22Rv1 (cell line): ENCODE data around the gene C16orf86.
A peak's percentile ranks its signal among the peaks of the same experiment; 100 is the strongest.

Experiments used
- H3K27ac ChIP-seq: fragments of 450-650 bp; 2 replicates; pipeline ENCODE4 v1.5.1; 2017
- ZFX ChIP-seq: fragments of 450-650 bp; IDR thresholded peaks from 2 replicates; pipeline ENCODE4 v1.6.1; 2017; ENCODE audit warnings: antibody characterized with exemption, borderline replicate concordance
- TF ChIP-seq, protein P1 (sequence below): fragments of 450-650 bp; IDR thresholded peaks from 2 replicates; pipeline ENCODE4 v1.5.1; 2017; ENCODE audit warnings: mild to moderate bottlenecking

The C16orf86 gene, protein sequence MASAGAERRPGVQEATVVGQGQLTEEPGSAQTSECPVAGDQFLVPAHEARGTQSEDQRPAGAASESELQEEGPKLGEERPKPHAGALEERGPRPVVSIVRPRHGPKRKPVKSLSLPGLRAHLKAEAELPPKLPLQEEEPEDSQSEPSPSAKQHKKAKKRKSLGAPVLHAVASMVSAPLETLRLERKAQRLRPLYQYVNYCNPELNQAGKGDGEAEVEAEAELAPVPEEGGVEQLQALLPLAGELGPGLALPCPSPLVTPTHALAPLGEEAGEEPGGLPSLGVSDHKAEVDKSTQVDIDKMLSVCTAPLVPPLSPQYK

DNA sequence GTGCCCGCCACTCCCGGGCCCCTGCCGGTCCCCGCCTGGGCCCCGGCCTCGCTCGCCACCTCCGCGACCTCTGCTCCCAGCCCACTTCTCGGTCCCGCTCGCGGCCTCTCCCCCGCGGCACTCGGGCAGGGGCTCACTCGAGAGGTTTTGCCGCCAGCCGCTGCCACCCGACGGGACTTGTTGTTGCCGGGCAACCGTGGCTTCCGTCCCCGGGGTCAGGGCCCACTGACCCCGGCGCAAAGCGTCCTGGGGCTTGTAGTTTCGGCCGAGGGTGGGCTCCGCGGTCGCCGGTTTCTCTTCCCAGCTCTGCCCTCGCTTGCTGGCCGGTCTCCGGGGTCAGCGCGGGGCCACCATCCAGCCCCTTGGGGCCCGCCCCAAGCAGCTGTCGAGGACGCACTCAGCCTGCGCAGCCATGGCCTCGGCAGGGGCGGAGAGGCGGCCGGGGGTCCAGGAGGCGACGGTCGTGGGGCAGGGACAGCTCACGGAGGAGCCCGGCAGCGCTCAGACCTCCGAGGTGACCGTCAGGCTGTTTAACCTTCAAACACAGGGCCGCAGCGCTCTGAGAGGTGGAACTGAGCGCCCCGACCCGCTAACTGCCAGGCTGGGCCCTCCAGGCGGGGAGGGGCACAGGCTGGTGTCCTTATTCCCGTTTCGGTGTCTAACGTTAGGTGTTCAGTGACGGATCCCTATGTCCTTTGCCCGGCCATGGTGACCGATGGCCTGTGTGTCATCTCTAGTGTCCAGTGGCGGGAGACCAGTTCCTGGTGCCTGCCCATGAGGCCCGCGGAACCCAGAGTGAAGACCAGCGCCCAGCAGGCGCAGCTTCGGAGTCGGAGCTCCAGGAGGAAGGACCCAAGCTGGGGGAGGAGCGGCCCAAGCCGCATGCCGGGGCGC, at the start of gene C16orf86, which contains the start of gene ENKD1:
Gene C16orf86 (plus strand): TSS at position 256 of the 894 bp plus-strand sequence. CDS start 157 bp downstream, at position 413.
Gene ENKD1 (minus strand): TSS at position 192 of the 894 bp plus-strand sequence. CDS start 308 bp downstream, outside the sequence.
- H3K27ac ChIP-seq: peak within 1 kb of the TSS; percentile 80
- TF ChIP-seq, protein P1, sequence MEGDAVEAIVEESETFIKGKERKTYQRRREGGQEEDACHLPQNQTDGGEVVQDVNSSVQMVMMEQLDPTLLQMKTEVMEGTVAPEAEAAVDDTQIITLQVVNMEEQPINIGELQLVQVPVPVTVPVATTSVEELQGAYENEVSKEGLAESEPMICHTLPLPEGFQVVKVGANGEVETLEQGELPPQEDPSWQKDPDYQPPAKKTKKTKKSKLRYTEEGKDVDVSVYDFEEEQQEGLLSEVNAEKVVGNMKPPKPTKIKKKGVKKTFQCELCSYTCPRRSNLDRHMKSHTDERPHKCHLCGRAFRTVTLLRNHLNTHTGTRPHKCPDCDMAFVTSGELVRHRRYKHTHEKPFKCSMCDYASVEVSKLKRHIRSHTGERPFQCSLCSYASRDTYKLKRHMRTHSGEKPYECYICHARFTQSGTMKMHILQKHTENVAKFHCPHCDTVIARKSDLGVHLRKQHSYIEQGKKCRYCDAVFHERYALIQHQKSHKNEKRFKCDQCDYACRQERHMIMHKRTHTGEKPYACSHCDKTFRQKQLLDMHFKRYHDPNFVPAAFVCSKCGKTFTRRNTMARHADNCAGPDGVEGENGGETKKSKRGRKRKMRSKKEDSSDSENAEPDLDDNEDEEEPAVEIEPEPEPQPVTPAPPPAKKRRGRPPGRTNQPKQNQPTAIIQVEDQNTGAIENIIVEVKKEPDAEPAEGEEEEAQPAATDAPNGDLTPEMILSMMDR: no peak
- no peak for TF ChIP-seq ZFX

DNA sequence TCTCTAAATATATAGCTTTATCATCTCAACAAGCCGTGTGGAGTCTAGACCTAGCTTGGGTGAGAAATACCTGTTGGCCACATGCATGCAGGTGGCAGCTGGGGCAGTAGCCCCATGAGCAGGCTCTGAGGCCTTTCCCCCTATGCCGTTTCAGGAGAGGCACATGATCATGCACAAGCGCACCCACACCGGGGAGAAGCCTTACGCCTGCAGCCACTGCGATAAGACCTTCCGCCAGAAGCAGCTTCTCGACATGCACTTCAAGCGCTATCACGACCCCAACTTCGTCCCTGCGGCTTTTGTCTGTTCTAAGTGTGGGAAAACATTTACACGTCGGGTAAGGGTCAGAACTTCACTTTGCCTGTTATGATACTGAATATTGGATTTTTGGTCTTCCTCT, 38.4 kb upstream of the C16orf86 start:
- TF ChIP-seq, protein P1: no peak
- no peak for TF ChIP-seq ZFX
- no peak overlapping the region for H3K27ac ChIP-seq

DNA sequence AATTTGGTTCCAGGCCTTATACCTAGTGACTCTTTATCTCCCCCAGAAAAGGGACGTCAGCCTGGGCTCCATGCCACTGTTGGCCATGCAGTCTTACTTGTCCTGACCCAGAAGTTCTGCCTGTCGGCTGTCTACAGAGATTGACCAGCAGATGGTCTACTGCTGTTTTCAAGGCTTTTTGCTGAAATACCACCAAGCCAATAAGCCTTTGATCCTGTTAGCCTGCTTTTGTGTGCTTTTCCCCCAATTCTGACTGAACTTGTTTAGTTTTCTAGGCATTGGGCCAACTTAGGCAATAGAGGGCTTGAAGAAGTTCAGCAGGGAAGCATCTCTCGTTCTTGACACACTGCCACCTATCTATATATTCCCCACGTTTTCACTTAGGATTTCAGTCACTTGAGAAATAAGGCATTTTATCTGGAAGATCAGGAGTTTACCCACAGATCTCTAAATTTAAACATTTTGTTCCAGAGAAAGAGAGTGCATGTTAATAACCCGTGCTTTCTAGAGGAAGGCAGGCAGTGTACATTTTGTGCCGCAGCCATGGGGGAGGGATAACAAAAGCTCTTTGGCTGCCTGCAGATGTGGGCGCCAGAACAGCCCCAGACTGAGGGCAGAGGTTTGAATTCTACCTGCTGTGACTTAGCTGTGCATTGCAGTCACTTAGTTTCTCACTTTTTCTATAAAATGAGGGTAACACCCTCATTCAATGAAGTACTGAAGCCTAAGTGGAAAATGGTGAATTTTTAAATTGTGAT, 34.0 kb upstream of the C16orf86 start:
- H3K27ac ChIP-seq: no peak overlapping the region
- no peak for TF ChIP-seq ZFX
- TF ChIP-seq, protein P1: no peak

DNA sequence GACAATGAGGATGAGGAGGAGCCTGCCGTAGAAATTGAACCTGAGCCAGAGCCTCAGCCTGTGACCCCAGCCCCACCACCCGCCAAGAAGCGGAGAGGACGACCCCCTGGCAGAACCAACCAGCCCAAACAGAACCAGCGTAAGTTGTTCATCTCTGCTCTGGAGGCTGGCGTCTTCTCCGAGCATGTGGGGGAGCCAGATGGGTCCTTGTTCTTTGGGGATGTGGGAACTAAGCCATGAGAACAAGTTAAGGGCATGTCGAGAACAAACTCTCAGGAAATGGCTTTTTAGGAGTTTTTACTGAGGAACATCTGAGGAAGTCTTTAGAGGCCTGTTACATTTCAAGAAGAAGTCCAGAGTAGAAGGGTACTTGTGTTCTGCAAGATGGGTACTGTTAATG, 29.9 kb upstream of the C16orf86 start:
- H3K27ac ChIP-seq: no peak overlapping the region
- TF ChIP-seq, protein P1: no peak
- no peak for TF ChIP-seq ZFX

DNA sequence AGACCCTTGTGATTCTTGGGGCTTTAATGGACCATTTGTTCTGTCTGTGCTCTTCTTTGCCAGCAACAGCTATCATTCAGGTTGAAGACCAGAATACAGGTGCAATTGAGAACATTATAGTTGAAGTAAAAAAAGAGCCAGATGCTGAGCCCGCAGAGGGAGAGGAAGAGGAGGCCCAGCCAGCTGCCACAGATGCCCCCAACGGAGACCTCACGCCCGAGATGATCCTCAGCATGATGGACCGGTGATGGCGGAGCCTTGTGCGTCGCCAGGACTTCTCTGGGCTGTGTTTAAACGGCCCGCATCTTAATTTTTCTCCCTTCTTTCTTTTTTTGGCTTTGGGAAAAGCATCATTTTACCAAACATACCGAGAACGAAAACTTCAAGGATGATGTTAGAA, 29.0 kb upstream of the C16orf86 start:
- TF ChIP-seq, protein P1: no peak
- no peak for TF ChIP-seq ZFX
- H3K27ac ChIP-seq: no peak overlapping the region

DNA sequence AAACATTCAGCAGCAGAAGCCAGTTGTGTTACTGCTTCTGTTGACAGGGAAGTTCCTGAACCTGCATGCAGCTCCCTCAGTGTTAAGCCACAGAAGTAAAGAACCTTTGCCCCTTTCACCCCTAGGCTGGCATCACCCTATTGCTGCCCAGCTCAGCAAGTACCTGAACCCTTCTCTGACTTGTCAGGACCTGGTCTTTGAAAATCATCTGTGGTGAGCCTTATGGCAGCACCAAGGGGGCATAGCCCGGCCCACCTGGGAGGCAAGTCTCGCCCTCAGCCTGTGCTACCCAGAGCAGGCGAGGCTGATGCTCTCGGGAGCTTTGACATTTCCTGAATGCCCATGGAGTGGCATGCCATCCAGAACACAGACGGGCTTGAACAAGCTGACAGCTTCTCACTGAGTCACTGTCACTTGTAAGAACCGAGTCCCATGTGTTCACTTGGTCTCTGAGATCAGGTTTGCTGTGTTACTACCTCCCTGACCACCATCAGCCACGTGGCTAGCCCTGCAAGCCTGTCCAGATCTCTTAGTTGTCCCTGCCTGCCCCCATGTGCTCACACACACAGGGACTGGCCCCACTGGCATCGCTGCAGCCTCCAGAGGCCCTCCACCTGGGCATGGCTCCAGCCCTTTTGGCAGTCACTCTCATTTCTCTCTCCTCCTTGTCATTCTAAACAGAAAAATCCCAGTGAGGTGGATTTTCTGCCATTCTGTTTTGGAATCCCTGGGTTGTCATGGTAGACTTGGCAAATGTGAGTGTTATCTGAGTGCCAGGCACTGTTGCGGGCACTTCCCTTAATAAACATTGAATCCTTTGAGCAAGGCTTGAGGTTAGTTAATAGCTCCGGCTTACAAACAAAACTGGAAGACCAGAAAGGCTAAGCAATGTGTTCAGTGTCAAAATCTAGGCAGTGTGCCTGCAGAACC, 24.6 kb upstream of the C16orf86 start:
- TF ChIP-seq, protein P1: no peak
- no peak for TF ChIP-seq ZFX
- H3K27ac ChIP-seq: no peak overlapping the region
